K562 (cell line): ENCODE results near the gene NUP62. TPM values are rescaled to one million over a fixed set of nuclear protein-coding genes. Genes with fewer than 3 reads are reported as not detected.

Experiments
- CBX1 ChIP-seq: sonication (generic); IDR thresholded peaks from 2 replicates; pipeline ENCODE4 v1.6.1; 2016; ENCODE audit warnings: antibody characterized with exemption, low read depth, mild to moderate bottlenecking
- ELF1 ChIP-seq: fragments of 200-800 bp; sonication (Bioruptor generic); IDR thresholded peaks from 2 replicates; pipeline ENCODE4 v1.6.1; 2016; ENCODE audit warnings: missing genetic modification characterization, missing compliant biosample characterization
- ESRRA ChIP-seq: fragments of 450-650 bp; IDR thresholded peaks from 2 replicates; pipeline ENCODE4 v1.6.1; 2014; ENCODE audit warnings: low read depth, mild to moderate bottlenecking, moderate library complexity, borderline replicate concordance
- FOXA1 ChIP-seq: fragments of 450-650 bp; IDR thresholded peaks from 2 replicates; pipeline ENCODE4 v1.6.1; 2016; ENCODE audit warnings: mild to moderate bottlenecking, borderline replicate concordance
- HMGN3 ChIP-seq: IDR thresholded peaks from 2 replicates; pipeline ENCODE4 v1.6.1; 2011; ENCODE audit warnings: borderline replicate concordance, low read depth, mild to moderate bottlenecking, mixed read lengths, low read length; ENCODE audit not compliant: insufficient read length; ENCODE audit errors: extremely low read depth
- KLF16 ChIP-seq: IDR thresholded peaks from 2 replicates; pipeline ENCODE4 v1.6.1; 2016; ENCODE audit warnings: antibody characterized with exemption
- NELFE ChIP-seq: IDR thresholded peaks from 2 replicates; pipeline ENCODE4 v1.6.1; 2011; ENCODE audit warnings: mild to moderate bottlenecking; ENCODE audit not compliant: insufficient read depth, insufficient read length
- PHB ChIP-seq: fragments of 250-450 bp; sonication (Bioruptor Pico); IDR thresholded peaks from 2 replicates; pipeline ENCODE4 v1.5.0; 2021
- RBM22 ChIP-seq: fragments of 200-400 bp; formaldehyde crosslinking; IDR thresholded peaks from 2 replicates; pipeline ENCODE4 v1.6.1; 2018; ENCODE audit warnings: low read length, low read depth; ENCODE audit not compliant: poor library complexity, severe bottlenecking
- RFX1 ChIP-seq: fragments of 450-650 bp; IDR thresholded peaks from 2 replicates; pipeline ENCODE4 v1.6.1; 2016; ENCODE audit warnings: mild to moderate bottlenecking, moderate library complexity
- SIX5 ChIP-seq, 2 experiments: IDR thresholded peaks; 2 replicates each; pipeline ENCODE4 v1.6.1; 2011; ENCODE audit warnings: low read length in 2 of 2, borderline replicate concordance in 1 of 2, low read depth in 1 of 2, mild to moderate bottlenecking in 1 of 2, moderate library complexity in 1 of 2; ENCODE audit not compliant: insufficient read depth in 1 of 2
- SP1 ChIP-seq: sonication (generic); formaldehyde crosslinking; IDR thresholded peaks from 2 replicates; pipeline ENCODE4 v1.8.1; 2022; ENCODE audit warnings: mild to moderate bottlenecking, missing genetic modification reagents
- TBP ChIP-seq: optimal IDR thresholded peaks from 2 replicates; pipeline ENCODE3; 2011; ENCODE audit warnings: low read depth, low read length, improper control_type of control experiment
- TCF3 ChIP-seq: sonication (generic); formaldehyde crosslinking; IDR thresholded peaks from 2 replicates; pipeline ENCODE4 v1.4.0; 2020; ENCODE audit warnings: mild to moderate bottlenecking, missing genetic modification reagents
- TCFL5 ChIP-seq: fragments of 250-450 bp; sonication (Bioruptor Pico); conservative IDR thresholded peaks from 2 replicates; pipeline ENCODE4 v1.6.1; 2021; ENCODE audit warnings: mild to moderate bottlenecking, moderate library complexity, matching md5 sums
- TEAD4 ChIP-seq, 2 experiments: sonication (generic) in 1 of 2; formaldehyde crosslinking in 1 of 2; IDR thresholded peaks; 2 replicates each; pipeline versions ENCODE4 v1.6.1 to v1.8.0; 2012 to 2022; ENCODE audit warnings: borderline replicate concordance in 1 of 2, inconsistent platforms in 1 of 2, low read length in 1 of 2, mild to moderate bottlenecking in 1 of 2, missing genetic modification reagents in 1 of 2
- TGIF2 ChIP-seq: sonication (generic); formaldehyde crosslinking; IDR thresholded peaks from 2 replicates; pipeline ENCODE4 v1.8.1; 2022; ENCODE audit warnings: mild to moderate bottlenecking, missing genetic modification reagents, moderate library complexity
- ZC3H4 ChIP-seq: sonication (generic); formaldehyde crosslinking; IDR thresholded peaks from 2 replicates; pipeline ENCODE4 v1.9.0; 2021; ENCODE audit warnings: missing genetic modification reagents, borderline replicate concordance
- ZFP36 ChIP-seq: fragments of 150-350 bp; IDR thresholded peaks from 2 replicates; pipeline ENCODE4 v1.6.1; 2018; ENCODE audit warnings: low read length, low read depth; ENCODE audit not compliant: partially characterized antibody
- polyA plus RNA-seq, 8 experiments: library from polyadenylated mRNA; depleted of rRNA in 4 of 8; stranded (reverse) in 5 of 8; unstranded in 3 of 8; fragments of >200 nt; fragmentation: Nextera tagmentation in 2 of 8; fragmentation: Illumina TruSeq in 1 of 8; extraction: Ambion mirVana in 2 of 8; extraction: Trizol in 1 of 8; gene quantifications; 2 replicates each; pipeline versions ENCODE4 v1.2.1 to v1.2.3, GENCODE V29; 2011 to 2014; ENCODE audit warnings: inconsistent platforms in 1 of 8, missing spikeins in 1 of 8
- total RNA-seq, 7 experiments: library from RNA; depleted of rRNA in 6 of 7; stranded (reverse); fragments of >200 nt in 6 of 7; fragmentation: Illumina TruSeq in 2 of 7; extraction: Trizol in 2 of 7; gene quantifications; 2 replicates each; pipeline versions ENCODE4 v1.2.1 to v1.2.3, GENCODE V29; 2011 to 2021; ENCODE audit warnings: low replicate concordance in 1 of 7
- TF ChIP-seq, protein P1 (sequence below), 2 experiments: fragments of 200-800 bp in 1 of 2; sonication (Bioruptor generic) in 1 of 2; sonication (generic) in 1 of 2; formaldehyde crosslinking in 1 of 2; IDR thresholded peaks in 1 of 2; conservative IDR thresholded peaks in 1 of 2; 2 replicates each; pipeline versions ENCODE4 v1.5.0 to v1.6.1; 2016 to 2020; ENCODE audit warnings: missing compliant biosample characterization in 1 of 2, missing genetic modification characterization in 1 of 2, missing genetic modification reagents in 1 of 2
- TF ChIP-seq, protein P2 (sequence below): fragments of 250-450 bp; sonication (Bioruptor Pico); IDR thresholded peaks from 2 replicates; pipeline ENCODE4 v1.5.0; 2020; ENCODE audit warnings: mild to moderate bottlenecking, borderline replicate concordance
- TF ChIP-seq, protein P3 (sequence below): fragments of 450-650 bp; formaldehyde crosslinking; conservative IDR thresholded peaks from 2 replicates; pipeline ENCODE4 v1.4.0; 2022; ENCODE audit warnings: mild to moderate bottlenecking, missing genetic modification characterization

NUP62 gene
- total and polyA plus RNA-seq, 9 of the 15 experiments (the other 6 are each of a cell fraction or from before 2014, with no cell fraction given): 16.9 to 109 (median 66.0) TPM

- TF ChIP-seq, protein P1, sequence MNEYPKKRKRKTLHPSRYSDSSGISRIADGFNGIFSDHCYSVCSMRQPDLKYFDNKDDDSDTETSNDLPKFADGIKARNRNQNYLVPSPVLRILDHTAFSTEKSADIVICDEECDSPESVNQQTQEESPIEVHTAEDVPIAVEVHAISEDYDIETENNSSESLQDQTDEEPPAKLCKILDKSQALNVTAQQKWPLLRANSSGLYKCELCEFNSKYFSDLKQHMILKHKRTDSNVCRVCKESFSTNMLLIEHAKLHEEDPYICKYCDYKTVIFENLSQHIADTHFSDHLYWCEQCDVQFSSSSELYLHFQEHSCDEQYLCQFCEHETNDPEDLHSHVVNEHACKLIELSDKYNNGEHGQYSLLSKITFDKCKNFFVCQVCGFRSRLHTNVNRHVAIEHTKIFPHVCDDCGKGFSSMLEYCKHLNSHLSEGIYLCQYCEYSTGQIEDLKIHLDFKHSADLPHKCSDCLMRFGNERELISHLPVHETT (CRISPR knock-in tag; conservative IDR thresholded peaks at IDR 0.05 in 1 of 2, IDR thresholded peaks at IDR 0.05 in 1 of 2): 0 out of 4 replicates have a peak, but pooled peaks of 1 of the 2 experiments have one; percentile 58
- TF ChIP-seq RBM22 (peak; percentile 61), NELFE (no peak), PHB (0 out of 2 replicates have a peak, but pooled peaks have one; percentile 48), HMGN3 (no peak), TGIF2 (CRISPR knock-in tag) (no peak), SIX5 (IDR thresholded peaks at IDR 0.05; ENCODE audit: borderline replicate concordance in 1 of 2, insufficient read depth in 1 of 2, low read depth in 1 of 2, low read length in 2 of 2) (no peak), KLF16 (no peak), TCFL5 (CRISPR knock-in tag) (peak; percentile 59; the same call in 1 of the 2 replicates), SP1 (CRISPR knock-in tag) (peak; percentile 49; the same call in 1 of the 2 replicates), TBP (no peak), ZC3H4 (CRISPR knock-in tag) (no peak), CBX1 (no peak), ZFP36 (no peak), ESRRA (0 out of 2 replicates have a peak, but pooled peaks have one; percentile 21), FOXA1 (no peak), RFX1 (no peak), ELF1 (tag) (no peak), TEAD4 (IDR thresholded peaks at IDR 0.05; ENCODE audit: low read length) (no peak), TEAD4 (CRISPR knock-in tag; IDR thresholded peaks at IDR 0.05; ENCODE audit: borderline replicate concordance) (no peak), TCF3 (no peak)
- TF ChIP-seq, protein P2, sequence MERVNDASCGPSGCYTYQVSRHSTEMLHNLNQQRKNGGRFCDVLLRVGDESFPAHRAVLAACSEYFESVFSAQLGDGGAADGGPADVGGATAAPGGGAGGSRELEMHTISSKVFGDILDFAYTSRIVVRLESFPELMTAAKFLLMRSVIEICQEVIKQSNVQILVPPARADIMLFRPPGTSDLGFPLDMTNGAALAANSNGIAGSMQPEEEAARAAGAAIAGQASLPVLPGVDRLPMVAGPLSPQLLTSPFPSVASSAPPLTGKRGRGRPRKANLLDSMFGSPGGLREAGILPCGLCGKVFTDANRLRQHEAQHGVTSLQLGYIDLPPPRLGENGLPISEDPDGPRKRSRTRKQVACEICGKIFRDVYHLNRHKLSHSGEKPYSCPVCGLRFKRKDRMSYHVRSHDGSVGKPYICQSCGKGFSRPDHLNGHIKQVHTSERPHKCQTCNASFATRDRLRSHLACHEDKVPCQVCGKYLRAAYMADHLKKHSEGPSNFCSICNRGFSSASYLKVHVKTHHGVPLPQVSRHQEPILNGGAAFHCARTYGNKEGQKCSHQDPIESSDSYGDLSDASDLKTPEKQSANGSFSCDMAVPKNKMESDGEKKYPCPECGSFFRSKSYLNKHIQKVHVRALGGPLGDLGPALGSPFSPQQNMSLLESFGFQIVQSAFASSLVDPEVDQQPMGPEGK (CRISPR knock-in tag): peak; percentile 86; the same call in 1 of the 2 replicates
- TF ChIP-seq, protein P3, sequence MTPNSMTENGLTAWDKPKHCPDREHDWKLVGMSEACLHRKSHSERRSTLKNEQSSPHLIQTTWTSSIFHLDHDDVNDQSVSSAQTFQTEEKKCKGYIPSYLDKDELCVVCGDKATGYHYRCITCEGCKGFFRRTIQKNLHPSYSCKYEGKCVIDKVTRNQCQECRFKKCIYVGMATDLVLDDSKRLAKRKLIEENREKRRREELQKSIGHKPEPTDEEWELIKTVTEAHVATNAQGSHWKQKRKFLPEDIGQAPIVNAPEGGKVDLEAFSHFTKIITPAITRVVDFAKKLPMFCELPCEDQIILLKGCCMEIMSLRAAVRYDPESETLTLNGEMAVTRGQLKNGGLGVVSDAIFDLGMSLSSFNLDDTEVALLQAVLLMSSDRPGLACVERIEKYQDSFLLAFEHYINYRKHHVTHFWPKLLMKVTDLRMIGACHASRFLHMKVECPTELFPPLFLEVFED (CRISPR knock-in tag): no peak
These were observed 5.1 kb downstream of the NUP62 start (continued) for GRCh38 chr19:49924004-49924880.
